ENCODE measurements around the gene GPRIN2.

DNA sequence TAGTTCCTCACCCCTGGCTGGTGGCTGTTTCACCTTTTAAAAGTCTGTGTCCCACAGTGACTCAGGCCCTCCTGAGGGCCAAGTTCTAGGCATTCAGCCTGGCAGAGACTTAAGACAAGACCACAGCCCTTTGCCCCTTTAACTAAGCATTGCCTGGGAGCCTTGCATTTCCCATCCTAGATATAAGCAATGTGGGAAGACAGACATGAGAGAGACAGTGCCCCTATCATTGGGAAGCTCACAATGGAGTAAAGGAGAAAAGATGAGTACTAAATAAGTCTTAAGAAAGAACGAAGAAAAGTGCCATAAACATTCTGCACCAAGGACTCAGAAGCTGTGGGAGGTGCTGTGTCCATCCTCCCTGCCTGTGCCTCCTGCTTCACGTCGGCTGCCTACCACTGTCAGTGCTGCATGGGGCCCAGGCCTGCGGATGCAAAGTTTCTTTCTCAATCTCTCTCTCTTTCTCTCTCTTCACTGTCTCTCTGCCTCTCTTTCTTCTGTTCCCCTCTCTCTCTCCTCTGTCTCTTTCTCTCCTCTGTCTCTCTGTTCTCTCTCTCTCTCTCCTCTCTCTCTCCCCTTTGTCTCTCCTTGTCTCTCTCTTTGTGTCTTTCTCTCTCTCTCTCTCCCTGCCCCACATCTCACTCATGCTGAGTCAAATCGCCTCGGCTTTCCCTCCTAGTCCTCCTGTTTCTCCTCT, 21.5 kb downstream of the GPRIN2 start:
- TF ChIP-seq, protein P1, sequence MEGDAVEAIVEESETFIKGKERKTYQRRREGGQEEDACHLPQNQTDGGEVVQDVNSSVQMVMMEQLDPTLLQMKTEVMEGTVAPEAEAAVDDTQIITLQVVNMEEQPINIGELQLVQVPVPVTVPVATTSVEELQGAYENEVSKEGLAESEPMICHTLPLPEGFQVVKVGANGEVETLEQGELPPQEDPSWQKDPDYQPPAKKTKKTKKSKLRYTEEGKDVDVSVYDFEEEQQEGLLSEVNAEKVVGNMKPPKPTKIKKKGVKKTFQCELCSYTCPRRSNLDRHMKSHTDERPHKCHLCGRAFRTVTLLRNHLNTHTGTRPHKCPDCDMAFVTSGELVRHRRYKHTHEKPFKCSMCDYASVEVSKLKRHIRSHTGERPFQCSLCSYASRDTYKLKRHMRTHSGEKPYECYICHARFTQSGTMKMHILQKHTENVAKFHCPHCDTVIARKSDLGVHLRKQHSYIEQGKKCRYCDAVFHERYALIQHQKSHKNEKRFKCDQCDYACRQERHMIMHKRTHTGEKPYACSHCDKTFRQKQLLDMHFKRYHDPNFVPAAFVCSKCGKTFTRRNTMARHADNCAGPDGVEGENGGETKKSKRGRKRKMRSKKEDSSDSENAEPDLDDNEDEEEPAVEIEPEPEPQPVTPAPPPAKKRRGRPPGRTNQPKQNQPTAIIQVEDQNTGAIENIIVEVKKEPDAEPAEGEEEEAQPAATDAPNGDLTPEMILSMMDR (IDR thresholded peaks at IDR 0.05; ENCODE audit: insufficient read depth, low read length, poor library complexity, severe bottlenecking) = no peak
- TF ChIP-seq EZH2phosphoT487 (conservative IDR thresholded peaks at IDR 0.05; ENCODE audit: low read length) = 0 out of 2 replicates have a peak, but pooled peaks have one; percentile 88

Data from SU-DHL-6 (cell line).